H7 (cell line): ENCODE results near the gene FRMD4A. TPM values are rescaled to one million over a fixed set of nuclear protein-coding genes. Genes with fewer than 3 reads are reported as not detected.

Experiments
- DNase-seq: peaks from one replicate; pipeline ENCODE4 v3.0.0; 2012
- H3K27me3 ChIP-seq: 2 replicates; pipeline ENCODE4 v1.6.0; 2011; ENCODE audit warnings: mild to moderate bottlenecking, low read length; ENCODE audit not compliant: control insufficient read depth, insufficient read depth
- H3K36me3 ChIP-seq: replicated peaks from 2 replicates; pipeline ENCODE4 v1.5.1; 2011; ENCODE audit warnings: low read length; ENCODE audit not compliant: control insufficient read depth, insufficient read depth
- H3K4me3 ChIP-seq: 2 replicates; pipeline ENCODE4 v1.5.1; 2011; ENCODE audit warnings: low read depth, mild to moderate bottlenecking, control low read depth, low read length, moderate library complexity; ENCODE audit not compliant: insufficient read depth
- total RNA-seq: library from RNA; depleted of rRNA; stranded (reverse); fragments of >200 nt; shearing (Covaris generic); gene quantifications from 2 replicates; pipeline ENCODE4 v1.2.3, GENCODE V29; 2014

The FRMD4A gene
- total RNA-seq, 1 experiment from 2014 or later = 10.8 TPM

GRCh38 chr10:13604357-13605040, 726.2 kb downstream of the FRMD4A start:
- Histone ChIP-seq H3K4me3 (no peak overlapping the region), H3K36me3 (no peaks in the 10 kb centered on the region), H3K27me3 (no peaks in the 10 kb centered on the region)
- DNase-seq = no peak

GRCh38 chr10:13597909-13598308, 732.8 kb downstream of the FRMD4A start:
- Histone ChIP-seq H3K4me3 (no peak overlapping the region), H3K27me3 (no peaks in the 10 kb centered on the region), H3K36me3 (no peaks in the 10 kb centered on the region)
- DNase-seq = no peak

GRCh38 chr10:13594641-13595040, 736.1 kb downstream of the FRMD4A start:
- H3K36me3 ChIP-seq = no peaks in the 10 kb centered on the region
- H3K27me3 ChIP-seq = no peaks in the 10 kb centered on the region
- H3K4me3 ChIP-seq = no peak overlapping the region
- no peak for DNase-seq
